Liver (tissue), 9 donors: ENCODE data around the gene METTL14. TPM values are rescaled to one million over a fixed set of nuclear protein-coding genes. Genes with fewer than 3 reads are reported as not detected.

Experiments used
- DNase-seq: peaks from one replicate; pipeline ENCODE4 v3.0.0-alpha.2; 2017; ENCODE audit warnings: low spot score
- H3K27ac ChIP-seq, 2 donors: one replicate each; pipeline ENCODE4 v1.7.0; 2013; ENCODE audit warnings: inconsistent platforms in 2 of 2, low read length in 2 of 2, control low read depth in 1 of 2, low read depth in 1 of 2, mild to moderate bottlenecking in 1 of 2
- H3K27me3 ChIP-seq, 4 donors: one replicate each; pipeline versions ENCODE4 v1.6.1 to v1.7.0; 2013; ENCODE audit warnings: low read length in 3 of 4, inconsistent platforms in 1 of 4, mild to moderate bottlenecking in 1 of 4, moderate library complexity in 1 of 4; ENCODE audit not compliant: control insufficient read depth in 4 of 4, insufficient read depth in 4 of 4
- H3K36me3 ChIP-seq, 4 donors: one replicate each; pipeline versions ENCODE4 v1.6.1 to v1.7.0; 2013; ENCODE audit warnings: low read length in 3 of 4, mild to moderate bottlenecking in 3 of 4, low read depth in 1 of 4, moderate library complexity in 1 of 4; ENCODE audit not compliant: control insufficient read depth in 4 of 4, insufficient read depth in 3 of 4
- H3K4me1 ChIP-seq, 4 donors: one replicate each; pipeline versions ENCODE4 v1.6.1 to v1.7.0; 2013; ENCODE audit warnings: low read length in 3 of 4, mild to moderate bottlenecking in 3 of 4, moderate library complexity in 1 of 4; ENCODE audit not compliant: control insufficient read depth in 4 of 4, insufficient read depth in 4 of 4
- H3K4me3 ChIP-seq, 3 donors: one replicate each; pipeline versions ENCODE4 v1.6.1 to v1.7.0; 2013; ENCODE audit warnings: low read length in 3 of 3, control low read depth in 1 of 3, low read depth in 1 of 3, mild to moderate bottlenecking in 1 of 3
- H3K9ac ChIP-seq, 2 donors: one replicate each; pipeline ENCODE4 v1.7.0; 2013; ENCODE audit warnings: low read length in 2 of 2, mild to moderate bottlenecking in 2 of 2, moderate library complexity in 2 of 2, control low read depth in 1 of 2, low read depth in 1 of 2
- H3K9me3 ChIP-seq, 4 donors: one replicate each; pipeline versions ENCODE4 v1.6.1 to v1.7.0; 2013; ENCODE audit warnings: low read length in 3 of 4; ENCODE audit not compliant: control insufficient read depth in 4 of 4
- EGR1 ChIP-seq, 2 donors: IDR thresholded peaks; 2 replicates each; pipeline ENCODE4 v1.6.1; 2016 to 2018; ENCODE audit warnings: antibody characterized with exemption in 2 of 2, low read depth in 2 of 2
- FOXA1 ChIP-seq: IDR thresholded peaks from 2 replicates; pipeline ENCODE4 v1.6.1; 2016; ENCODE audit warnings: antibody characterized with exemption
- FOXA2 ChIP-seq: IDR thresholded peaks from 2 replicates; pipeline ENCODE4 v1.6.1; 2016; ENCODE audit warnings: antibody characterized with exemption
- GABPA ChIP-seq, 2 donors: IDR thresholded peaks in 1 of 2; conservative IDR thresholded peaks in 1 of 2; 2 replicates each; pipeline ENCODE4 v1.6.1; 2016; ENCODE audit warnings: antibody characterized with exemption in 2 of 2, mild to moderate bottlenecking in 1 of 2, moderate library complexity in 1 of 2
- JUND ChIP-seq, 2 donors: IDR thresholded peaks; 2 replicates each; pipeline ENCODE4 v1.6.1; 2016; ENCODE audit warnings: antibody characterized with exemption in 2 of 2
- NR2F2 ChIP-seq: IDR thresholded peaks from 2 replicates; pipeline ENCODE4 v1.6.1; 2016; ENCODE audit warnings: antibody characterized with exemption
- RAD21 ChIP-seq, 2 donors: IDR thresholded peaks; 2 replicates each; pipeline ENCODE4 v1.6.1; 2016; ENCODE audit warnings: antibody characterized with exemption in 2 of 2, mild to moderate bottlenecking in 2 of 2
- RXRA ChIP-seq, 2 donors: IDR thresholded peaks; 2 replicates each; pipeline ENCODE4 v1.6.1; 2017 to 2018; ENCODE audit warnings: antibody characterized with exemption in 2 of 2, mild to moderate bottlenecking in 1 of 2
- SP1 ChIP-seq: IDR thresholded peaks from 2 replicates; pipeline ENCODE4 v1.6.1; 2018; ENCODE audit warnings: antibody characterized with exemption, mild to moderate bottlenecking
- TAF1 ChIP-seq: conservative IDR thresholded peaks from 2 replicates; pipeline ENCODE4 v1.6.1; 2016; ENCODE audit warnings: antibody characterized with exemption, mild to moderate bottlenecking
- YY1 ChIP-seq: IDR thresholded peaks from 2 replicates; pipeline ENCODE4 v1.6.1; 2016; ENCODE audit warnings: antibody characterized with exemption, mild to moderate bottlenecking
- WGBS: extraction: QIAGEN DNeasy Blood & Tissue Kit; methylation state at CpG from one replicate; pipeline ENCODE4 v1.1.7; 2013; 5-methylcytosine and 5-hydroxymethylcytosine counted together
- polyA plus RNA-seq, 2 donors: library from polyadenylated mRNA; stranded (reverse) in 1 of 2; unstranded in 1 of 2; fragments of 200-250 nt in 1 of 2; fragments of >200 nt in 1 of 2; fragmentation: Nextera tagmentation in 1 of 2; extraction: Ambion mirVana in 1 of 2; gene quantifications; one replicate each; pipeline versions ENCODE4 v1.2.1 to v1.2.3, GENCODE V29; 2013 to 2015
- total RNA-seq, 2 donors: library from RNA; depleted of rRNA; stranded (reverse); fragments of >200 nt; gene quantifications; one replicate each; pipeline ENCODE4 v1.2.3, GENCODE V29; 2014
- TF ChIP-seq, protein P1 (sequence below): fragments of 150-350 bp; IDR thresholded peaks from 2 replicates; pipeline ENCODE4 v1.5.1; 2017; ENCODE audit warnings: improper control_type of control experiment, low read depth, low read length; ENCODE audit not compliant: missing input control
- TF ChIP-seq, protein P2 (sequence below): IDR thresholded peaks from 2 replicates; pipeline ENCODE4 v1.6.1; 2016; ENCODE audit warnings: antibody characterized with exemption, mild to moderate bottlenecking
- TF ChIP-seq, protein P3 (sequence below): IDR thresholded peaks from 2 replicates; pipeline ENCODE4 v1.6.1; 2016; ENCODE audit warnings: antibody characterized with exemption
- TF ChIP-seq, protein P4 (sequence below): IDR thresholded peaks from 2 replicates; pipeline ENCODE4 v1.6.1; 2016; ENCODE audit warnings: antibody characterized with exemption
- TF ChIP-seq, protein P5 (sequence below): IDR thresholded peaks from 2 replicates; pipeline ENCODE4 v1.6.1; 2016; ENCODE audit warnings: antibody characterized with exemption
- donor health status: healthy.
- donor health status: healthy.
- donor health status: healthy.
- donor health status: healthy.
- donor health status: healthy.

Gene METTL14
- total and polyA plus RNA-seq, 4 donors, result 8.2 to 25.5 (median 16.7) TPM

DNA sequence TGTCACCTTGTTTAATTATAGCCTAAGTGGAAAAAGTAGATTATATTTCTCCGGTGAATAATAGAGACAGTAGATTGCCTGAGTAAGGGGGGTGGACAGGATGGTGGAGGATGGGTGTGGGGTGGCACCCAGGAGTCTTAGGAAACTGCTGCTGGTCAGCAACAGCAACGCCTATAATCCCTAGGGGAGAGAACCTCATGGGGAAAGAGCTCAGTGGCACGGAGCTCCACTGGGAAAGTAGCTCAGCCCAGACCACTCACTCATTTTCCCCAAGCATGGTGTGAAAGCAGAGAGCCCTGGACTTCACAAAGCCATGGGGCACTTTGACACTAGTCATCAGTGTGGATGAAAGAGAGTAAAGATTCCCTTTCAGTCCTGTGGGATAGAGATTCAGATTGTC, 31.1 kb downstream of the METTL14 start:
- no peak for DNase-seq
- no peak overlapping the region for H3K27ac ChIP-seq
- H3K4me3 ChIP-seq, result no peak overlapping the region
- 73% methylated on average over 3 of the region's 3 CpGs for WGBS
- H3K36me3 ChIP-seq, result peaks cover 3 to 10% (median 7%) of the 10 kb centered on the region in 4 donors
- no peaks in the 10 kb centered on the region for H3K9me3 ChIP-seq
- no peaks in the 10 kb centered on the region for H3K27me3 ChIP-seq
- no peak for TF ChIP-seq RAD21 (IDR thresholded peaks at IDR 0.05)
- TF ChIP-seq, protein P1, sequence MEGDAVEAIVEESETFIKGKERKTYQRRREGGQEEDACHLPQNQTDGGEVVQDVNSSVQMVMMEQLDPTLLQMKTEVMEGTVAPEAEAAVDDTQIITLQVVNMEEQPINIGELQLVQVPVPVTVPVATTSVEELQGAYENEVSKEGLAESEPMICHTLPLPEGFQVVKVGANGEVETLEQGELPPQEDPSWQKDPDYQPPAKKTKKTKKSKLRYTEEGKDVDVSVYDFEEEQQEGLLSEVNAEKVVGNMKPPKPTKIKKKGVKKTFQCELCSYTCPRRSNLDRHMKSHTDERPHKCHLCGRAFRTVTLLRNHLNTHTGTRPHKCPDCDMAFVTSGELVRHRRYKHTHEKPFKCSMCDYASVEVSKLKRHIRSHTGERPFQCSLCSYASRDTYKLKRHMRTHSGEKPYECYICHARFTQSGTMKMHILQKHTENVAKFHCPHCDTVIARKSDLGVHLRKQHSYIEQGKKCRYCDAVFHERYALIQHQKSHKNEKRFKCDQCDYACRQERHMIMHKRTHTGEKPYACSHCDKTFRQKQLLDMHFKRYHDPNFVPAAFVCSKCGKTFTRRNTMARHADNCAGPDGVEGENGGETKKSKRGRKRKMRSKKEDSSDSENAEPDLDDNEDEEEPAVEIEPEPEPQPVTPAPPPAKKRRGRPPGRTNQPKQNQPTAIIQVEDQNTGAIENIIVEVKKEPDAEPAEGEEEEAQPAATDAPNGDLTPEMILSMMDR, result no peak
- H3K4me1 ChIP-seq, result peaks cover 0 to 2% (median 0%) of the 10 kb centered on the region in 4 donors
- H3K9ac ChIP-seq, result no peak overlapping the region

DNA sequence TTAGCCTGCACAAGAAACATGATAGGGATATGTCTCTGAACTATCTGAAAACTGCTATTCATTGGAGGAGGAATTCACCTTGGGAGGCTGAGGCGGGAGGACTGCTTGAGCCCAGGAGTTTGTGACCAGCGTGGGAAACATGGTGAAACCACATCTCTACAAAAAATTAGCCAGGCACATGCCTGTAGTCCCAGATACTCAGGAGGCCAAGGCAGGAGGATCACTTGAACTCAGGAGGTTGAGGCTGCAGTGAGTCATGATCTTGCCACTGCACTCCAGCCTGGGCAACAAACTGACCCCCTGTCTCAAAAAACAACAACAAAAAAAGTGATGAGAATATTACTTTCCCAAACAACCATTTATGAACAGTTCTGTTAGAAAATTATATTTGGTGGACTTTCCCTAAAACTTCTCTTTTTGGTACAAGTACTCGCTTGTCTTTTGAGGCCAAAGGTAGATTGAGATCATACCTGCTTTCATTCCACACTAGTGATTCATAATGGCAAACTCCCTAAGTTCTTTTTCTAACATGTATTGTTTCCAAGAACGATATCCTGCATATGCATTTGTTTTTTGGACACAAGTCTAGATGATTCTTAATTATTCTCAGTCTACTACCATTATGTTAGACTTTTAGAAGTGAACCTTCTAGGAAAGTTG, 33.4 kb downstream of the METTL14 start:
- H3K9ac ChIP-seq, result no peak overlapping the region
- 97% methylated on average over 4 of the region's 4 CpGs for WGBS
- no peak for DNase-seq
- no peaks in the 10 kb centered on the region for H3K9me3 ChIP-seq
- H3K4me3 ChIP-seq, result no peak overlapping the region
- TF ChIP-seq TAF1 (no peak), RXRA (IDR thresholded peaks at IDR 0.05) (no peak), YY1 (no peak), FOXA1 (no peak), FOXA2 (no peak), SP1 (no peak), JUND (IDR thresholded peaks at IDR 0.05) (no peak), NR2F2 (no peak), GABPA (IDR thresholded peaks at IDR 0.05 in 1 of 2, conservative IDR thresholded peaks at IDR 0.05 in 1 of 2) (no peak), EGR1 (IDR thresholded peaks at IDR 0.05; ENCODE audit: low read depth in 2 of 2) (no peak), RAD21 (IDR thresholded peaks at IDR 0.05) (no peak)
- TF ChIP-seq, protein P2, sequence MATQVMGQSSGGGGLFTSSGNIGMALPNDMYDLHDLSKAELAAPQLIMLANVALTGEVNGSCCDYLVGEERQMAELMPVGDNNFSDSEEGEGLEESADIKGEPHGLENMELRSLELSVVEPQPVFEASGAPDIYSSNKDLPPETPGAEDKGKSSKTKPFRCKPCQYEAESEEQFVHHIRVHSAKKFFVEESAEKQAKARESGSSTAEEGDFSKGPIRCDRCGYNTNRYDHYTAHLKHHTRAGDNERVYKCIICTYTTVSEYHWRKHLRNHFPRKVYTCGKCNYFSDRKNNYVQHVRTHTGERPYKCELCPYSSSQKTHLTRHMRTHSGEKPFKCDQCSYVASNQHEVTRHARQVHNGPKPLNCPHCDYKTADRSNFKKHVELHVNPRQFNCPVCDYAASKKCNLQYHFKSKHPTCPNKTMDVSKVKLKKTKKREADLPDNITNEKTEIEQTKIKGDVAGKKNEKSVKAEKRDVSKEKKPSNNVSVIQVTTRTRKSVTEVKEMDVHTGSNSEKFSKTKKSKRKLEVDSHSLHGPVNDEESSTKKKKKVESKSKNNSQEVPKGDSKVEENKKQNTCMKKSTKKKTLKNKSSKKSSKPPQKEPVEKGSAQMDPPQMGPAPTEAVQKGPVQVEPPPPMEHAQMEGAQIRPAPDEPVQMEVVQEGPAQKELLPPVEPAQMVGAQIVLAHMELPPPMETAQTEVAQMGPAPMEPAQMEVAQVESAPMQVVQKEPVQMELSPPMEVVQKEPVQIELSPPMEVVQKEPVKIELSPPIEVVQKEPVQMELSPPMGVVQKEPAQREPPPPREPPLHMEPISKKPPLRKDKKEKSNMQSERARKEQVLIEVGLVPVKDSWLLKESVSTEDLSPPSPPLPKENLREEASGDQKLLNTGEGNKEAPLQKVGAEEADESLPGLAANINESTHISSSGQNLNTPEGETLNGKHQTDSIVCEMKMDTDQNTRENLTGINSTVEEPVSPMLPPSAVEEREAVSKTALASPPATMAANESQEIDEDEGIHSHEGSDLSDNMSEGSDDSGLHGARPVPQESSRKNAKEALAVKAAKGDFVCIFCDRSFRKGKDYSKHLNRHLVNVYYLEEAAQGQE, result no peak
- TF ChIP-seq, protein P3, sequence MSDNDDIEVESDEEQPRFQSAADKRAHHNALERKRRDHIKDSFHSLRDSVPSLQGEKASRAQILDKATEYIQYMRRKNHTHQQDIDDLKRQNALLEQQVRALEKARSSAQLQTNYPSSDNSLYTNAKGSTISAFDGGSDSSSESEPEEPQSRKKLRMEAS, result no peak
- TF ChIP-seq, protein P1, result no peak
- TF ChIP-seq, protein P4, sequence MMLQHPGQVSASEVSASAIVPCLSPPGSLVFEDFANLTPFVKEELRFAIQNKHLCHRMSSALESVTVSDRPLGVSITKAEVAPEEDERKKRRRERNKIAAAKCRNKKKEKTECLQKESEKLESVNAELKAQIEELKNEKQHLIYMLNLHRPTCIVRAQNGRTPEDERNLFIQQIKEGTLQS, result no peak
- TF ChIP-seq, protein P5, sequence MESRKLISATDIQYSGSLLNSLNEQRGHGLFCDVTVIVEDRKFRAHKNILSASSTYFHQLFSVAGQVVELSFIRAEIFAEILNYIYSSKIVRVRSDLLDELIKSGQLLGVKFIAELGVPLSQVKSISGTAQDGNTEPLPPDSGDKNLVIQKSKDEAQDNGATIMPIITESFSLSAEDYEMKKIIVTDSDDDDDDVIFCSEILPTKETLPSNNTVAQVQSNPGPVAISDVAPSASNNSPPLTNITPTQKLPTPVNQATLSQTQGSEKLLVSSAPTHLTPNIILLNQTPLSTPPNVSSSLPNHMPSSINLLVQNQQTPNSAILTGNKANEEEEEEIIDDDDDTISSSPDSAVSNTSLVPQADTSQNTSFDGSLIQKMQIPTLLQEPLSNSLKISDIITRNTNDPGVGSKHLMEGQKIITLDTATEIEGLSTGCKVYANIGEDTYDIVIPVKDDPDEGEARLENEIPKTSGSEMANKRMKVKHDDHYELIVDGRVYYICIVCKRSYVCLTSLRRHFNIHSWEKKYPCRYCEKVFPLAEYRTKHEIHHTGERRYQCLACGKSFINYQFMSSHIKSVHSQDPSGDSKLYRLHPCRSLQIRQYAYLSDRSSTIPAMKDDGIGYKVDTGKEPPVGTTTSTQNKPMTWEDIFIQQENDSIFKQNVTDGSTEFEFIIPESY, result no peak
- H3K36me3 ChIP-seq, result peaks cover 3 to 20% (median 11%) of the 10 kb centered on the region in 4 donors
- H3K27me3 ChIP-seq, result no peaks in the 10 kb centered on the region
- no peaks in the 10 kb centered on the region for H3K4me1 ChIP-seq
- no peak overlapping the region for H3K27ac ChIP-seq
